ENCODE measurements around the gene PHLDA3.

DNA sequence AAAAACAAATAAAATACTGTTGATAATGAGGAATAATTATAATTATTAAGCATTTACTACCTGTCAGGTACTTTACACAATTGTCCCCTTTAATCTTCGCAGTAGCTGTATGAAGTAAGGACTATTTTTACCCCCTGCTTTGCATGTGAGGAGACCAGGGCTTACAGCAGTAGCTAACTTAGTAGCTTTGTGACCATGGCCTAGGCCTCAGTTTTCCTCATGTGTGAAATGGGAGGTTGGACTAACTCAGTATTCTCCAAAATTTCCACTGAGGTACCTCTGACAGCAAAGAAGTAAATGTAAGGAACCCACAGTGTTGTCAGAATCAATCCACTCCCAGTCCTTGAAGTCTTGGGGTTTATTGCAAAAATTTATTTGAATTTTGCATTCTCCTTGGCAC, 41.7 kb upstream of the PHLDA3 start:
- TF ChIP-seq BHLHE40 (IDR thresholded peaks at IDR 0.05; ENCODE audit: low read depth, low read length) (no peak), POLR2A (IDR thresholded peaks at IDR 0.05; ENCODE audit: low read depth, low read length) (no peak), MAFK (IDR thresholded peaks at IDR 0.05; ENCODE audit: low read depth, low read length) (no peak), CTCF (conservative IDR thresholded peaks at IDR 0.05; ENCODE audit: low read depth, low read length) (no peak), RAD21 (IDR thresholded peaks at IDR 0.05; ENCODE audit: low read length) (no peak), MAZ (IDR thresholded peaks at IDR 0.05; ENCODE audit: borderline replicate concordance, low read depth, low read length) (no peak), CEBPB (IDR thresholded peaks at IDR 0.05; ENCODE audit: low read depth, low read length) (no peak), RFX5 (IDR thresholded peaks at IDR 0.05; ENCODE audit: low read depth, low read length) (no peak), RCOR1 (IDR thresholded peaks at IDR 0.05; ENCODE audit: insufficient replicate concordance, low read length) (no peak), SMC3 (IDR thresholded peaks at IDR 0.05; ENCODE audit: low read depth, low read length) (no peak), MXI1 (IDR thresholded peaks at IDR 0.05; ENCODE audit: borderline replicate concordance, low read depth, low read length) (no peak), FOS (IDR thresholded peaks at IDR 0.05; ENCODE audit: low read depth, low read length) (no peak)
- TF ChIP-seq, protein P1, sequence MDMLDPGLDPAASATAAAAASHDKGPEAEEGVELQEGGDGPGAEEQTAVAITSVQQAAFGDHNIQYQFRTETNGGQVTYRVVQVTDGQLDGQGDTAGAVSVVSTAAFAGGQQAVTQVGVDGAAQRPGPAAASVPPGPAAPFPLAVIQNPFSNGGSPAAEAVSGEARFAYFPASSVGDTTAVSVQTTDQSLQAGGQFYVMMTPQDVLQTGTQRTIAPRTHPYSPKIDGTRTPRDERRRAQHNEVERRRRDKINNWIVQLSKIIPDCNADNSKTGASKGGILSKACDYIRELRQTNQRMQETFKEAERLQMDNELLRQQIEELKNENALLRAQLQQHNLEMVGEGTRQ (IDR thresholded peaks at IDR 0.05; ENCODE audit: low read depth, low read length): no peak
